DMS79 treated with DMSO at 0.1 percent for 48 hours (cell line): ENCODE results near the gene SYCN.
"Not testable (repeated sequence)": the region's sequence is repeated elsewhere in the genome, so short reads cannot be mapped to it uniquely, and the experiment has no call there.

Source experiments
- DNase-seq: peaks from one replicate; lab custom pipeline; 2025; lab: John Stamatoyannopoulos, UW

The SYCN gene

GRCh38 chr19:39224910-39225309 is 20.8 kb upstream of the SYCN start:
- DNase-seq: no peak

- no peak for DNase-seq
Observed at GRCh38 chr19:39223703-39224279, 19.7 kb upstream of the SYCN start.

- DNase-seq: not testable (repeated sequence)
Observed at GRCh38 chr19:39219108-39219507, 15.0 kb upstream of the SYCN start.

GRCh38 chr19:39218230-39219007 is 14.4 kb upstream of the SYCN start:
- DNase-seq: no peak

GRCh38 chr19:39217094-39217493 is 13.0 kb upstream of the SYCN start:
- no peak for DNase-seq

GRCh38 chr19:39215323-39215722 is 11.3 kb upstream of the SYCN start:
- DNase-seq: not testable (repeated sequence)

GRCh38 chr19:39212375-39212742 is 8.3 kb upstream of the SYCN start:
- no peak for DNase-seq

GRCh38 chr19:39211731-39212374 is 7.8 kb upstream of the SYCN start:
- DNase-seq: no peak

GRCh38 chr19:39209196-39209595 is 5.1 kb upstream of the SYCN start:
- DNase-seq: no peak

- DNase-seq: no peak
Observed at GRCh38 chr19:39208175-39208795, 4.2 kb upstream of the SYCN start.

GRCh38 chr19:39207293-39207836 is 3.3 kb upstream of the SYCN start:
- DNase-seq: no peak

GRCh38 chr19:39206122-39206521 is 2.1 kb upstream of the SYCN start:
- DNase-seq: no peak

- no peak for DNase-seq
Observed at GRCh38 chr19:39205449-39205764, 1.3 kb upstream of the SYCN start.

- DNase-seq: no peak
Observed at GRCh38 chr19:39202998-39203355, 1.1 kb downstream of the SYCN start.

GRCh38 chr19:39200803-39201115 is 3.3 kb downstream of the SYCN start:
- DNase-seq: no peak

GRCh38 chr19:39200066-39200802 is 3.8 kb downstream of the SYCN start:
- no peak for DNase-seq

- DNase-seq: no peak
Observed at GRCh38 chr19:39199025-39199424, 5.0 kb downstream of the SYCN start.

GRCh38 chr19:39197808-39198207 is 6.3 kb downstream of the SYCN start:
- no peak for DNase-seq

- no peak for DNase-seq
Observed at GRCh38 chr19:39196860-39197562, 7.1 kb downstream of the SYCN start, which contains the start of gene NCCRP1. TSS of gene NCCRP1 (plus strand) at chr19:39196964. CDS start at chr19:39196983, 19 bp downstream.

GRCh38 chr19:39196320-39196719 is 7.7 kb downstream of the SYCN start:
- DNase-seq: no peak

- no peak for DNase-seq
Observed at GRCh38 chr19:39195755-39196154, 8.3 kb downstream of the SYCN start.
